Retina (tissue), 1 donor: ENCODE measurements around the gene PCBP1.
"Not testable (repeated sequence)": the region's sequence is repeated elsewhere in the genome, so short reads cannot be mapped to it uniquely, and the experiment has no call there.

ENCODE experiments used
- DNase-seq: peaks from one replicate; pipeline ENCODE4 v3.0.0-alpha.2; 2016

The PCBP1 gene

DNA sequence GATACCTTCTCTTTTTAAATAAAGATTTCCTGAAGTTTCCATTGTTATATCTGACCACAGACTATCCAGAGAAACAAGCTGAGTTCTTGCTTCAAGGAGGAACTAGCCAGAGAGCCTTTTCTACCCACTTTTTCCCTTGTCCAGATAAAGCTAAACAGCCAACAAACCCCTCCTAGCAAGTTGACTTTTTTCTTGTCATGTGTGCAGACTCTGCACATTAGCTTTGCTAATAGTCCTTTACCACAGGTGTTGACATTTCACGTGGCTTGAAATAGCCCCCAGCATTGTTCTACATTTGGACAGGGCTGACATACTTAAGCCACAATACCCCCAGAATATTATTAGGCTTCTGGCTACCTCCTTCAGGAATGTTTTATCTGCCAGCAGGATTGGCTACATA is 40.7 kb downstream of the PCBP1 start:
- DNase-seq: no peak

DNA sequence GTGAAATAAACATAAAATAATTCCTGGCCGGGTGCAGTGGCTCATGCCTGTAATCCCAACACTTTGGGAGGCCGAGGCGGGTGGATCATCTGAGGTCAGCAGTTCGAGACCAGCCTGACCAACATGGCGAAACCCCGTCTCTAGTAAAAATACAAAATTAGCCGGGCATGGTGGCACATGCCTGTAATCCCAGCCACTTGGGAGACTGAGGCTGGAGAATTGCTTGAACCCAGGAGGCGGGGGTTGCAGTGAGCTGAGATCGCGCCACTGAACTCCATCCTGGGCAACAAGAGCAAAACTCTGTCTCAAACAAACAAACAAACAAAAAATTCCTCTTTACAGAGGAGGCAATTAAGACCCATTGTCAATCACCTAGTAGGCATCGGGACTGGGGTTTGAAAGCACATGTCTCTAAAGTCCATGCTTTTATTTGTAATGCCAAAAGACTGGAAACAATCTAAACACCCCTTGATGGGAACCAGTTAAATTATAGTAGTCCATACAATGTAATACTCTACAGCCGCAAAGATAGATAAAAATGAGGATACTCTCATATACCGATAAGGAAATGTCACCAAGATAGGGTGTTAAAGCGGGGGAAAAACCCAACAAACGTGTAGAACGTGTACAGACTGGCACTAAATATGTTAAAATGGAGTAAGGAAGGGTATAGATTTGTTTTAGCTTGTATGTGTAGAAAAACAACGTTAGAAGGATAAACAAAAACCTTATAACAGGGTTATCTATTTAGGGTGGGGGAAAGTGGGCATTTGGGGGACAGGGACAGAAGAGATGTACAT is 44.3 kb downstream of the PCBP1 start:
- DNase-seq: not testable (repeated sequence)

DNA sequence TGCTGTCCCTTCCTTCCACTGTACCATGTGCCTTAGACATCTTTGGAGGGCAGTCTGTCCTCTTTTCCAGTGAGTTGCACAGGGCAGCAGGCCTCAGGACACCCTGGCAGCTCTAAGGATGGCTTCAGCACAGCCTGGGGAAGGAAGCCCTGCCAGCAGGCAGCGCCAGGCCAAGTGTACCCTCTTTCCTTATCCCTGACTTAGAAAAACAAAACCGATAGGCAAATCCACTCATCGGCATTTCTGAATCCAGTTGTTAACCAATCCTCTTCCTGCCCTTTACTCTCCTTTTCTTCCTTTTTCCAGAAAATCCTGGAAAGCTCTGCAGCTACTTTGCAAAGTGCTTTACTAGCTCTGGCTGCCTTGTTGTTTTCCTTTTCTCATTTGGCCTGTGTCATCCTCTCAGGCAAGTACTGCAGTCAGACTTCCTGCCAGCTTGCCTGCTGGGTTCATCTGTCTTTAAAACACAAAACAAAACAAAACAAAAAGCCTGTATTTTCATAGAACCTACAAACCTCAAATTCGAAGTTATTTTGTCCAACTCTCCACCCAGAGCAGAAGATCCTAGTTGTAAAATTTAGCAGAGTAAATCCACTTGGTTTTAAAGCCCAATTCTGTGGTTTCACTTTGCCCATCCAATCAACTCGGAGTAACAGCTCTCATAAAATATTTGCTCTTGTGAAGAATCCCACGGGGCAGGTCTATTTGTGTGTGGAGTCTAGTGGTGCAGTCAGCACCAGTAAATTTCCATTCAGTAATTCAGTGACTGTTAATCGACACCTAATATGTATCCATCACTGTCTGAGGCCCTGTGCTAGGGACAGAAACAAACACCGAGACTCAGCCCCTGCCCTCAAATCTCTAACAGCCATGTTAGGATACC is 45.2 kb downstream of the PCBP1 start:
- DNase-seq: peak; percentile 42

DNA sequence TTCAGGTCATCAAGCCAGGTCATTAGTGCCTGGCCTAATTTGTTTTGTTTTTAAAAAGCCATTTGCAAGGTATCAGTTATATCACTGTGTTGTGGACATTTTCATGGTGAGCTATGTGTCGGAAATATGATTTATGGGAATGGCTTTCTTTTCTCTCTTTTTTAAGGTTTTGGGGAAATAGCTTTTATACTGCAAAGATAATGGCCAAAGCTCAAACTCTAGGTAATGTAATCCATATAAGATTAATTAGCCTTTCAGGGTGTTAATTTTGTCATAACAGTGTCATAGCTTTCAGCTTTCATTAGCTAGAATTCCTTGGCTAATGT is 45.8 kb downstream of the PCBP1 start:
- no peak for DNase-seq

DNA sequence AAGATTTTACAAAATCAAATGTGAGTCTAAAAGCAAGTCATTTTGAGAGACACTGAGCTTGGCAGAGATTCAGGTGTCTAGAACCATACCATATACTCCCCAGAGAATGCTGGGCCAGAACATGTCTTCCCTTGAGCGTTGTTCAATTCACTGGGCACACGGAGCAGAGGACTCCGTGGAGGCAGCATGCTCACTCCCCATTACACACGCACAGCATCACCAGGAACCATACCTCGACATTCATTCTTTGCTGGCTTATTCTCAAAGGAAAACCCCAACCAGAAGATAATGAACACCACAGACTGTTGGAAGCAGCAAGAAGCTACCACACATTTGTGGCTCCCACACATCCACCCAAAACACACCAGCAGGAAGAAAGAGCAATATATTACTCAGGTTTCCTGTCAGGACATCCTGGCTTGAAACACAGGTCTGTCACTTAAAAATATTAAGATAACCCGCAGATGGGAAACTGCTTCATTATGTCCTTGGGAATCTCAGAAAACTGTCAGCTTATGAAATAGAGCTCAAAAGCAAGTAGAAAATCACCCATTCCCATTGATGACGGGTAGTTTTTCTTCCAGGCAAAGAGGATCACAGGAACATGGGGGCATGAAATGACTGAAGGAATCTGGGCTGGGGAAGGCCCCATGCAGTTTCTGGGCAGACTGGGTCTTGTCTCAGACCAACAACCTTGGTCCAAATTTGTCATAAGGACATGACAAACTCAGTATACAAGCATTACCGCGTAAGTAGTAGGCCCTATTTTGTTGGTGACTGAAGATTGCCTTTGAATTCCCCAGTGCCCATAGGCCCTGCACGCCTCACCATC is 46.4 kb downstream of the PCBP1 start:
- no peak for DNase-seq

DNA sequence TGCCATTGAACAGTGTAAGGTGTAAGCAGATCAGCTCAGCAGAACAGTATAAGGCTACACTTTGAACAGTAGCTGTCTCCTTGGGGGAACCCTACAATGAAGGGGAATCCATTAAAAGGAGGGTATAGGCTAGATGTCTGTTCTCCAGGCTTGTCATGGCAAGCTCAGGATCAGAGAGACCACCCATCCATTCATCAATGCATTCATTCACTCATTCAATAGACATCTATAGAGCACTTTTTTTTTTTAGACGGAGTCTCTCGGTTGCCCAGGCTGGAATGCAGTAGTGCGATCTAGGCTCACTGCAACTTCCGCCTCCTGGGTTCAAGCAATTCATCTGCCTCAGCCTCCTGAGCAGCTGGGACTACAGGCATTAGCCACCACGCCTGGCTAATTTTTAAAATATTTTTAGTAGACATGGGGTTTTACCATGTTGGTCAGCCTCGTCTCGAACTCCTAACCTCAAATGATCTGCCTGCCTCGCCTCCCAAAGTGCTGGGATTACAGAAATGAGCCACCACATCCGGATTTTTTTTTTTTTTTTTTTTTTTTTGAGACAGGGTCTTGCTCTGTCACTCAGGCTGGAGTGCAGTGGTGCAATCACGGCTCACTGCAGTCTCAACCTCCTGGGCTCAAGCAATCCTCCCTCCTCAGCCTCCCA is 47.2 kb downstream of the PCBP1 start:
- DNase-seq: not testable (repeated sequence)
